NCI-H2196 treated with DMSO at 0.1 percent for 48 hours (cell line): ENCODE results near the gene SATL1.
A peak's percentile ranks its signal among the peaks of the same experiment; 100 is the strongest.
"Not testable (repeated sequence)": the region's sequence is repeated elsewhere in the genome, so short reads cannot be mapped to it uniquely, and the experiment has no call there.

Source experiments
- DNase-seq: peaks from one replicate; lab custom pipeline; 2025; ENCODE audit not compliant: unreplicated experiment; lab: John Stamatoyannopoulos, UW

SATL1 gene

DNA sequence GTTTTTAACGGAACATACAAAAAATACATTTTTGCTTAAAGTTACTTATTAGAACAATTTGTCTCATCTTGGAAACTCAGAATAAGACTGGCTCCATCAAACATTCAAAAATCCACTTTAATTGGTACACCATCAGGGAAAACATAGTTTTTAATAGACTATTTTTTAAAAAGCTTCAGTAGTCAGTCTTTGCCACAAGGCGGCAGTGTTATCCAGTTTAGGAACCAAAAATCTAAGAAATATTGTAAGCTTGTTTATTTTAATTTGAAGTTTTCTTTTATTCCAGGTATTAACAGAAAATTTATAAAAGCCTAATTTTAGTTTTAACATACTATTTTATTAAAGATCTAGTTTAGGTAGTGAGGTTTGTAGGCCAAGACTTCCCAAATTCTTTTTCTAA is 132.2 kb downstream of the SATL1 start:
- no peak for DNase-seq

DNA sequence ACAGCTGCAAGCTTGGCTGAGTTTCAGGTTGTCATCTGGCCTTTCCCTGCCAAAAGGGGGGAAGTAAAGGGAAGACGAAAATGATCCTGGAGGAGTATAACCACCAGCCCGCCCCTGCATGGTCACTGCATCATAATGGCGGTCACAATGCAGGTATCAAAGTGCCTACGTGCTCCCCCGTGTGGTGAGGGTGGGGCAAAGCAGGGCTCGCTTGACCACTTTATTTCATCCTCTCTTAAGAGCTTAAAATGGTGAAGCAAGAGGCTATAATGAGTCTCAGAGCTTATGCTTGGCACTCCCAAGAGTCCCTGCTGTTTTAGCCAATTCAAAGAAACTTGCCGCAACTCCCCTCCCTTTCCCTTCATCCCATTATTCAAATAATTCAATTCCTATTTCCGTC is 134.3 kb downstream of the SATL1 start:
- DNase-seq, result no peak

DNA sequence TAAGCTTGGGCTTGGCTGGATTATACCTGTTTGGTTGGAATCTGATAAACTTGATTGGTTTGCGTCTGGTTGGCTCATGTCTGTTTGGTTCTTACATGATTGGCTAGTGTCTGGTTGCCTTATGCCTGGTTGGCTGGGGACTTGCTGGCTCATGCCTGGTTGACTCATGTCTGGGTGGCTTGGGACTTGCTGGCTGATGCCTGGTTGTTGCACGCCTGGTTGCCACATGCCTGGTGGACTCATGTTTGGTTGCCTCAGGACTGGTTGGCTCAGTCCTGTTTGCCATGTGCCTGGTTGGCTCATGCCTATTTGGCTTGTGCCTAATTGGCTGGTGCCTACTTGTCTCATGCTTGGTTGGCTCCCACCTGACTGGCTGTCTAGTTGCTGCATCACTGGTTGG is 135.4 kb downstream of the SATL1 start:
- no peak for DNase-seq

DNA sequence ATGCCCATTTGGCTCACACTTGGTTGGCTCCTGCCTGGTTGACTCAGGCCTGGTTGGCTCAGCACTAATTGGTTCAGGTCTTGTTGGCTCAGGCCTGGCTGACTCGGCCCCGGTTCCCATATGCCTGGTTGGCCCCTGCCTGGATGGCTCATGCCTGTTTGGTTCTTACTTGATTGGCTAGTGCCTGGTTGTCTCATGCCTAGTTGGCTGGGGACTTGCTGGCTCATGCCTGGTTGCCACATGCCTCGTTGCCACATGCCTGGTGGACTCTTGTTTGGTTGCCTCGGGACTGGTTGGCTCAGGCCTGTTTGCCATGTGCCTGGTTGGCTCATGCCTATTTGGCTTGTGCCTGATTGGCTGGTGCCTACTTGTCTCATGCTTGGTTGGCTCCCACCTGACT is 136.2 kb downstream of the SATL1 start:
- DNase-seq, result no peak

GRCh38 chrX:85089321-85089840 is 154.2 kb downstream of the SATL1 start:
- no peak for DNase-seq

GRCh38 chrX:85084770-85085393 is 158.7 kb downstream of the SATL1 start:
- DNase-seq, result peak; percentile 4

- not testable (repeated sequence) for DNase-seq
These were observed 166.3 kb downstream of the SATL1 start for GRCh38 chrX:85077247-85077646.

DNA sequence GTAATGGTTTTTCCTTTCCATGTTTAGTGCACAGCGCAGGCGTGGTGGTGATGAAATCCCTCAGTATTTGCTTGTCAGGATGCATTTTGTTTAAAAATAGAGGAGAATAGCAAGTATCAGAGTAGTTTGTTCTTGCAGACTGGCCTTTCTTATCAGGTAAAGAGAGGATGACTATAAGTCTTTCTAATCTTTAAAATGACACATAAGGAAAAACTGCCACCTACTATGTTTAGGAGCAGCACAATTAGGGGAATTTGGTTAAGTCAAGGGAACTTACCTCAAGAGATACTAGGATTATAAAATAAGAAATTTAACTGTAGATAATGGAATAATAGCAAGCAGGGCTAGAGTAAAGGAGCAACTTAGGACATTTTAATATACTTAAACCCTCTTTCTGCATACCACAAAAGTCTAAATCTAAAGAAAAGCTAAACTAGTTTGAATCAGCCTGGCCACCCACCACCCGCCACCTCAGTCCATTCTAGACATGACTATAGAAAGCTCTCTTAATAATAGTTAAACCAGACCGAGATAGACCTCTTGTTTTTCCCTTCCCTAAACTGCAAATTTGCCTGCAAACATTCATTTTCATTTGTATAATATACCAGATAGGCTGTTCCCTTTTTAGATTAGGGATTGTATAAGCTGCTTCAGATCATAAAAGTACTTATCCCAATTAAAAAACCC is 177.9 kb downstream of the SATL1 start:
- DNase-seq, result no peak

- no peak for DNase-seq
These were observed 190.8 kb downstream of the SATL1 start for GRCh38 chrX:85052636-85053343.

DNA sequence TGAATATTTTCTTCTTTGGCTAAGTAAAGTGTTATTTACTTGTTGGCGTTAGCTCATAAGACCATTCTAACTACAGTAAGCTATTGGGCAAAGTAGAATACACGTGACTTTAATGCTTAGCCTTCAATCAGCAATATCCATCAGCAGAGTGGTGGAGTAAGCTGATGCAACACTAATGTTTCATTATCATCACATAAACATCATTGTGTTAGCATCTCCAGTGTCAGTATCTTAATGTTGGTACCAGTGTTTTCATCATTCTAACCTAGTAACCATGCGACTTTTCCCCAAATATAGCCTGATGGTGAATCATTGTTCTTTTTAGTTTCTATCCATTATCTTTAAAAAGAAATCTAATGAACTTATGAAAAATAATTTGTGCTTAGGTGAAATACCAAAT is 191.4 kb downstream of the SATL1 start:
- DNase-seq, result no peak

- no peak for DNase-seq
These were observed 192.0 kb downstream of the SATL1 start for GRCh38 chrX:85051627-85052026.
